HG02885 (cell line): ENCODE measurements around the gene CDRT15.
"Not testable (repeated sequence)": the region's sequence is repeated elsewhere in the genome, so short reads cannot be mapped to it uniquely, and the experiment has no call there.

Source experiments
- ATAC-seq: cut with Tn5 transposase; IDR thresholded peaks from one replicate; pipeline ENCODE4 v1.9.1; 2021; ENCODE audit warnings: mild to moderate bottlenecking; ENCODE audit not compliant: unreplicated experiment, poor library complexity

Gene CDRT15

GRCh38 chr17:14236762-14237161 is at the start of gene CDRT15:
TSS of gene CDRT15 (minus strand) at chr17:14236862. CDS start at chr17:14236833, 29 bp downstream.
- not testable (repeated sequence) for ATAC-seq

GRCh38 chr17:14282726-14283125 is 46.1 kb upstream of the CDRT15 start:
- ATAC-seq, result no peak

DNA sequence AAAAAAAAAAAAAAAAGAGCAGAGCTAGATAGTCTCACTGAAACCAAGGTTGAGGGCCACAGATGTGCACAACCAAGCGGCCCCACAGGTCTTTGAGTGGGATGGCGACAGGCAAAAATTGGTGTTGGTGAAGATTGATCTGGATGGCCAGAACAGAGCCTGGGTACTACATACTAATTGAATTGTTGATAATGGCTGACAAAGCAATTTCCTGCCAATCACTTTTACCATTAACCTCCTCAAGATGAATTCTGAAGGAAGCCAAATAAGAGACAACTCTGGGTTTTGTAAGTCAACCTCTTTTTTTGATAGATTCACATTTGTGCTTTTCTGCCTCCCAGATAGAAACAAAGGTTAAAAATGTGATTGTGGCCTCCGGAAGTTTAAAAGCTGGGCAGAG is 44.9 kb upstream of the CDRT15 start:
- no peak for ATAC-seq

- ATAC-seq, result no peak
These were observed 40.0 kb upstream of the CDRT15 start for GRCh38 chr17:14276535-14277250.

GRCh38 chr17:14270508-14270907 is 33.8 kb upstream of the CDRT15 start:
- no peak for ATAC-seq

- ATAC-seq, result no peak
These were observed 32.8 kb upstream of the CDRT15 start for GRCh38 chr17:14269473-14269872.

DNA sequence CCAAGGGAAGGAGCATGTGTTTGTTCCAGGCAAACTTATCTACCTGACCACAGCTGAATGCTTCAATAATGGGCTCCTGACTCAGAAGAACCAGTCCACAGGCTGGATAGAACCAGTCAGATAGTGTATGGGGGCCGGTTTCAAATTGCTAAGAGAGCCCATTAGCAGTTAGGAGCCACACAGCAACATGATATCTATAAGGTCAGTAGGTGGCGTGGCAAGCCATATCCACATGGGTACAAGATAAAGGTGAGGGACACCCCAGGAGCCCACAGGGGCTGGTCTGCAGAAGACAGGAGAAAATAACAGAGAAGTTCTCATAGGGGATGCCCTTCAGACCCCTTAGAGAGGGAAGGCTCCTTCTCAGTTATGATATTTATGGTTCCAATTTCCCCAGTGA is 31.6 kb upstream of the CDRT15 start:
- ATAC-seq, result no peak

DNA sequence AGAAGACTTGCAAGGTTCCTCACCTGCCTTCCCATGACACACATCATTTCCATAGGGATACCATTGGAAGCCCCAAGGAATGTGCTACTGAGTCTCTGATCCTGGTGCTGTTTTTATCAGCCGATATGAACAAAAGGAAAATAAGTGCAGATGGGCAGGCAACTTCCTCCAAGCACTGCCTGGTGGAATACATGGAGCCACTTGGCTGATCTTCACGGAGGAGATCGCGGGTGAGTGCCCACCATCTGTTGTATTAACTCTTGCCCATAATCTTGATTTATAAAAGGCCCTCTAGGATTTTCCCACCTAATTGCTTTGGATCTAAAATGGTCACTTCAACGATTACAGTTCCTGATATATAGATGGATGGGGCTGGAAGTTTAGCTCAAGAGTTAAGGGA is 24.7 kb upstream of the CDRT15 start:
- ATAC-seq, result no peak

DNA sequence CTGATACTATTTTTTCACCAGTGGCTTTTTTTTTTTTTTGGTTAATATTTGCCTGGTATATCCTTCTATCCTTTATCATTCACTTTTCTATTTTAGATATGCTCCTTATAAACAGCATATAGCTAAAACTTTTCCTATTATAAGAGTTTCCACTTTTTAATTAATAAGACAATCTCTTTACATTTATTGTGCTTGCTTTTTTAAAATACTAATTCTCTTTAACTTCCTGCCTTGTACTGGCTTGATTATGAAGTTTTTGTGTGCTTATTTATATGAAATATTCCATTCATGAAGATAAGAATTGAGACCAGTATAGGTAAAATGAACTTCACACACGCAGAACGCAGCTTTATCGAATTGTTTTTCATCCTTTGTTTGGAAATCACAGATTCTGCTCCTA is 9.0 kb upstream of the CDRT15 start:
- ATAC-seq, result no peak

- no peak for ATAC-seq
These were observed 8.3 kb upstream of the CDRT15 start for GRCh38 chr17:14245002-14245401.

DNA sequence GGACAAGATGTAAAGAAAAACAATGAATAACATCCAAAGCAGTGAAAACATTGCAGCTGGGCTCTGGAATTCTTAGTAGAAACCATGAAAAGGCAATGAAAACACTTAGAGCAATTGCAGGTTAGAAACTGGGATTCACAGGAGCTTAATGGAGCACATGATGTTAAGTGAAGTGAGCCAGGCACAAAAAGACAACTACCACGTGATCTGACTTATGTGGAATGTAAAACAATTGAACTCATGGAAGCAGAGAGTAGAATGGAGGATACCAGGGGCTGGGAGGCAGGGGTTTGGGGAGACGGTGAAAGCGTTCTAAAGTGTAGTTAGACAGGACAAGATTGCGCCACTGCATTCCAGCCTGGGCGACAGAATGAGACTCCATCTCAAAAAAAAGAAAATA is 2.6 kb upstream of the CDRT15 start:
- ATAC-seq, result not testable (repeated sequence)

GRCh38 chr17:14236032-14236431 is 630 bp downstream of the CDRT15 start:
- not testable (repeated sequence) for ATAC-seq

GRCh38 chr17:14235047-14235446 is 1.6 kb downstream of the CDRT15 start:
- not testable (repeated sequence) for ATAC-seq

GRCh38 chr17:14231187-14231586 is 5.5 kb downstream of the CDRT15 start:
- ATAC-seq, result not testable (repeated sequence)

- no peak for ATAC-seq
These were observed 7.8 kb downstream of the CDRT15 start for GRCh38 chr17:14228903-14229302.

DNA sequence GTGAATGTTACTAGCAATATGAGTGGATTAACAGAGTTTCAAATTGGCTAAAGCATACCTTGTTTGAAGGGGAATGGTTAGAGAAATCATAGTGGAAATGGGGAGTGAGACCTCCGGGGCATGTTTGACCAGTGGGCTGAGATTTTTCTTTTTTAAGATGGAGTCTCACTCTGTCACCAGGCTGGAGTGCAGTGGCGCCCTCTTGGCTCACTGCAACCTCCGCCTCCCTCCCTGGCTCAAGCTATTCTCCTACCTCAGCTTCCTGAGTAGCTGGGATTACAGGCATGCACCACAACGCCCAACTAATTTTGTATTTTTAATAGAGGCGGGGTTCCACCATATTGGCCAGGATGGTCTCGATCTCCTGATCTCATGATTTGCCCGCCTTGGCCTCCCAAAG is 9.6 kb downstream of the CDRT15 start:
- no peak for ATAC-seq

GRCh38 chr17:14225254-14225980 is 11.2 kb downstream of the CDRT15 start:
- no peak for ATAC-seq

DNA sequence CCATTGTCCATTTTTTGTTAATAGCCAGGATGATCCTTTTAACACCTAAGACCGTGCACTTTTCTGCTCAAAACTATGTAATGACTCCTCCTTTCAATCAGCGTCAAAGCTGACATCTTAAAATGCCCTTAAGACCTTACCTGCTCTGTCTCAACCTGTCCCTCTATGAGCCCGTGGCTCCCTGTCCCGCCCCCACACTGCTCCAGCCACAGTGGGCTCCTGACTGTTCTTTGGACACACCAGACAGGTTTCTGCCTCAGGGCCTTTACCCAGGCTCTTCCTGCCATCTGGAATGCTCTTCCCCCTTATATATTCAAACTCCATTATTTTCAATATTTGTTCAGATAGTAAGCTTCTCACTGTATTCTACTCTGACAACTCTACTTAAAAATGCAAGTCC is 14.1 kb downstream of the CDRT15 start:
- ATAC-seq, result no peak

- no peak for ATAC-seq
These were observed 22.4 kb downstream of the CDRT15 start for GRCh38 chr17:14214271-14214670.

DNA sequence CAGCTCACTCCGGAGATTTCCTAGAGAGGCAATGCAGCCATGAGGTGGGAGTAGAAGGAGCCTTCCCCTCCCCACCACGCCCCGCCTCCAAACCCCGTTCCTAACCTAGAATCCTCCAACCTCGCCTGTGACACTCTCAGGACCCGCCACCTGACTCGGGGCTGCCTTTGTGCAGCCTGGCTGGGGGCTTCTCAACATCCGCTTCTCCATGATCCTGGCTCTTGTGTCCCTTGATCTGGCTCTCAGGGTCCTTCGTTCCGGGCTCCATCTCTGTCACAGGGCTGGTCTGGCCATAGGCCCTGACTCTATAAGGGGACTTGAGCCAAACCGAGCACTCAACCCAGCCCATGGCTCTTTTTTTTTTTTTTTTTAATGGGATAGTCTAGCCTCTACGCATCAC is 24.3 kb downstream of the CDRT15 start:
- no peak for ATAC-seq

DNA sequence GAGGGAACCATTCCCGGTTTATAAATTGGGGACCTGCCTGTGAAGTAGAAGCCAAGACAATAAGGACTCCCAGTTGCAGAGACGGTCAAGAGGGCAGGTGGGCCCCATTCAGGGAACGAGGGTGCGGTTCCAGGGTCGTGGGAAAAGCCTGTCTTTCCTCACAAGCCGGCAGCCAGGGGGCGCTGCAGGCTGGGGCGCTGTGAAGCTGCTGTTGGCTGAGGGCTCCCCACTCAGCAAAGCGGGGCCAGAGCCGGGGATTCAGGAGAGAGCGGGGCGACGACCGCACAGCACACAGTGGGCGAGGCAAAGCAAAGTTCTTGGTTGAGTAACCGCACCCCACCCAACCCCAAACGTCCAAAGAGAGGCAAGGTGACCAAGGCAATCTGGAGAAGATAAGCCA is 24.9 kb downstream of the CDRT15 start:
- no peak for ATAC-seq

- ATAC-seq, result no peak
These were observed 25.4 kb downstream of the CDRT15 start for GRCh38 chr17:14211246-14211645.
